K562 (cell line): ENCODE data around the gene ZNF628. TPM values are rescaled to one million over a fixed set of nuclear protein-coding genes. Genes with fewer than 3 reads are reported as not detected.

Source experiments
- ADNP ChIP-seq: fragments of 200-800 bp; sonication (Bioruptor generic); IDR thresholded peaks from 2 replicates; pipeline ENCODE4 v1.6.1; 2016; ENCODE audit warnings: missing genetic modification characterization, missing compliant biosample characterization
- CHD2 ChIP-seq: IDR thresholded peaks from 2 replicates; pipeline ENCODE4 v1.6.1; 2011; ENCODE audit warnings: low read depth, low read length
- NR1H2 ChIP-seq: sonication (generic); formaldehyde crosslinking; IDR thresholded peaks from 2 replicates; pipeline ENCODE4 v1.4.0; 2020; ENCODE audit warnings: mild to moderate bottlenecking, missing genetic modification reagents
- RB1 ChIP-seq: fragments of 450-650 bp; IDR thresholded peaks from 2 replicates; pipeline ENCODE4 v1.6.1; 2017; ENCODE audit warnings: low read depth, mild to moderate bottlenecking
- RBM14 ChIP-seq: fragments of 200-400 bp; formaldehyde crosslinking; IDR thresholded peaks from 2 replicates; pipeline ENCODE4 v1.6.1; 2018; ENCODE audit warnings: low read depth, mild to moderate bottlenecking, low read length, moderate library complexity, borderline replicate concordance; ENCODE audit not compliant: insufficient read depth
- RCOR1 ChIP-seq, 2 experiments: IDR thresholded peaks; 2 replicates each; pipeline ENCODE4 v1.6.1; 2012; ENCODE audit warnings: low read depth in 2 of 2, low read length in 2 of 2, borderline replicate concordance in 1 of 2, improper control_type of control experiment in 1 of 2
- SMARCE1 ChIP-seq: fragments of 450-650 bp; IDR thresholded peaks from 2 replicates; pipeline ENCODE4 v1.7.1; 2016; ENCODE audit warnings: mild to moderate bottlenecking
- STAT5B ChIP-seq: fragments of 250-450 bp; sonication (Bioruptor Pico); IDR thresholded peaks from 2 replicates; pipeline ENCODE4 v1.8.0; 2021; ENCODE audit warnings: mild to moderate bottlenecking, inconsistent platforms
- TAF1 ChIP-seq: IDR thresholded peaks from 2 replicates; pipeline ENCODE4 v1.6.1; 2011; ENCODE audit warnings: mild to moderate bottlenecking, low read length, moderate library complexity; ENCODE audit not compliant: insufficient read depth, control insufficient read depth, severe bottlenecking; ENCODE audit errors: extremely low read depth
- TAL1 ChIP-seq: fragments of 450-650 bp; IDR thresholded peaks from 2 replicates; pipeline ENCODE4 v1.6.1; 2016; ENCODE audit warnings: mild to moderate bottlenecking
- ZBTB5 ChIP-seq: fragments of 450-650 bp; IDR thresholded peaks from 2 replicates; pipeline ENCODE4 v1.6.1; 2017; ENCODE audit warnings: antibody characterized with exemption
- polyA plus RNA-seq, 8 experiments: library from polyadenylated mRNA; depleted of rRNA in 4 of 8; stranded (reverse) in 5 of 8; unstranded in 3 of 8; fragments of >200 nt; fragmentation: Nextera tagmentation in 2 of 8; fragmentation: Illumina TruSeq in 1 of 8; extraction: Ambion mirVana in 2 of 8; extraction: Trizol in 1 of 8; gene quantifications; 2 replicates each; pipeline versions ENCODE4 v1.2.1 to v1.2.3, GENCODE V29; 2011 to 2014; ENCODE audit warnings: inconsistent platforms in 1 of 8, missing spikeins in 1 of 8
- total RNA-seq, 7 experiments: library from RNA; depleted of rRNA in 6 of 7; stranded (reverse); fragments of >200 nt in 6 of 7; fragmentation: Illumina TruSeq in 2 of 7; extraction: Trizol in 2 of 7; gene quantifications; 2 replicates each; pipeline versions ENCODE4 v1.2.1 to v1.2.3, GENCODE V29; 2011 to 2021; ENCODE audit warnings: low replicate concordance in 1 of 7
- TF ChIP-seq, protein P1 (sequence below): fragments of 250-450 bp; sonication (Bioruptor Pico); IDR thresholded peaks from 2 replicates; pipeline ENCODE4 v1.8.0; 2021; ENCODE audit warnings: moderate library complexity, mild to moderate bottlenecking, inconsistent platforms
- TF ChIP-seq, protein P2 (sequence below), 2 experiments: fragments of 450-650 bp; formaldehyde crosslinking in 1 of 2; IDR thresholded peaks; 2 replicates each; pipeline versions ENCODE4 v1.4.0 to v1.6.1; 2014 to 2020; ENCODE audit warnings: mild to moderate bottlenecking in 2 of 2, borderline replicate concordance in 1 of 2, low read depth in 1 of 2
- TF ChIP-seq, protein P3 (sequence below): fragments of 250-450 bp; sonication (Bioruptor Pico); IDR thresholded peaks from 2 replicates; pipeline ENCODE4 v1.5.0; 2021; ENCODE audit warnings: mild to moderate bottlenecking, borderline replicate concordance

Gene ZNF628
- total and polyA plus RNA-seq, 9 of the 15 experiments (the other 6 are each of a cell fraction or from before 2014, with no cell fraction given), result 0.13 to 13.6 (median 2.2) TPM; not detected in 3

DNA sequence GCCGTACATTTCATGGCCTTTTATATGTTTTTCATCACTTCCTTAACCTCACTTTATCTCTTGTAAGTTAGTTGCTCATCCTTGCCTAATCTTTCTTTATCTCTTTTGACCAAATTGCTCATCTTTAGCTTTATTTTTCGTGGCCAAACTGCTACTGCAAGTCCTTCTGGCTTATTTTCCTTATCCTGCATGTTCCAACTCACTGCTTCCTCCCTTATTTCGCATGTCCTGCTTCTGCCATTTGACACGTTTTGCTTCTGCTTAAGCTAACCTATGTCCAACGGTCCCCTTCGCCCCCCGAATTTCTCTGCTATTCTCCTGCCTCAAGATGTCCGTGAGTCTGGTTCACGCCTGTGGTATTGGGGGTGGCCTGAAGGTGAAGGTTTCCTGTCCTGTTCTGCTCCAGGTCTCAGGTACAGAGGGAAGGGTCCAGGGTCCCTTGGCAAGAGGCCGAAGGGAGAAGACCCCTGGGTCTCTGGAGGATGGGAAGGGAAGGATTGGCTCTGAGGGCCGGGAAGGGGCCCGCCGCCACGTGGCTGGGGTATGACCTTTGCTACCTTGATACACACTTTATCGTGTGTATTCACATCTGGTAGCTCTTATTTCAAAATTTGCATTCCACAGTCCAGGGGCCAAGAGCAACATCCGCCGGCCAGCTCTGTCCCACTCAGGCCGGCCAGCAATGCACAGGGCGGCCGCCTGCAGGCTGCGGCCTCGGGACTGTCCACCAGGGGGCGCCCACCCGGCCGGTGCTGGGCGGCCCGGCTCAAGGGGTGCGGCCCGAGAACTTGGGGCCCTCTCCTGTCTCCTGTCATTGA, 9.0 kb upstream of the ZNF628 start (continued):
- TF ChIP-seq RCOR1 (IDR thresholded peaks at IDR 0.05; ENCODE audit: borderline replicate concordance in 1 of 2, low read depth in 2 of 2, low read length in 2 of 2) (peak in 1 of 2 experiments; percentile 86; a peak in 2 of 4 replicates), TAL1 (peak; percentile 91), NR1H2 (CRISPR knock-in tag) (no peak), RBM14 (no peak), SMARCE1 (peak; percentile 95), ADNP (tag) (peak; percentile 96), CHD2 (no peak), RB1 (peak; percentile 89), TAF1 (peak; percentile 49), ZBTB5 (no peak), STAT5B (CRISPR knock-in tag) (no peak)
- TF ChIP-seq, protein P1, sequence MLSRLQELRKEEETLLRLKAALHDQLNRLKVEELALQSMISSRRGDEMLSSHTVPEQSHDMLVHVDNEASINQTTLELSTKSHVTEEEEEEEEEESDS (CRISPR knock-in tag), result no peak
- TF ChIP-seq, protein P2, sequence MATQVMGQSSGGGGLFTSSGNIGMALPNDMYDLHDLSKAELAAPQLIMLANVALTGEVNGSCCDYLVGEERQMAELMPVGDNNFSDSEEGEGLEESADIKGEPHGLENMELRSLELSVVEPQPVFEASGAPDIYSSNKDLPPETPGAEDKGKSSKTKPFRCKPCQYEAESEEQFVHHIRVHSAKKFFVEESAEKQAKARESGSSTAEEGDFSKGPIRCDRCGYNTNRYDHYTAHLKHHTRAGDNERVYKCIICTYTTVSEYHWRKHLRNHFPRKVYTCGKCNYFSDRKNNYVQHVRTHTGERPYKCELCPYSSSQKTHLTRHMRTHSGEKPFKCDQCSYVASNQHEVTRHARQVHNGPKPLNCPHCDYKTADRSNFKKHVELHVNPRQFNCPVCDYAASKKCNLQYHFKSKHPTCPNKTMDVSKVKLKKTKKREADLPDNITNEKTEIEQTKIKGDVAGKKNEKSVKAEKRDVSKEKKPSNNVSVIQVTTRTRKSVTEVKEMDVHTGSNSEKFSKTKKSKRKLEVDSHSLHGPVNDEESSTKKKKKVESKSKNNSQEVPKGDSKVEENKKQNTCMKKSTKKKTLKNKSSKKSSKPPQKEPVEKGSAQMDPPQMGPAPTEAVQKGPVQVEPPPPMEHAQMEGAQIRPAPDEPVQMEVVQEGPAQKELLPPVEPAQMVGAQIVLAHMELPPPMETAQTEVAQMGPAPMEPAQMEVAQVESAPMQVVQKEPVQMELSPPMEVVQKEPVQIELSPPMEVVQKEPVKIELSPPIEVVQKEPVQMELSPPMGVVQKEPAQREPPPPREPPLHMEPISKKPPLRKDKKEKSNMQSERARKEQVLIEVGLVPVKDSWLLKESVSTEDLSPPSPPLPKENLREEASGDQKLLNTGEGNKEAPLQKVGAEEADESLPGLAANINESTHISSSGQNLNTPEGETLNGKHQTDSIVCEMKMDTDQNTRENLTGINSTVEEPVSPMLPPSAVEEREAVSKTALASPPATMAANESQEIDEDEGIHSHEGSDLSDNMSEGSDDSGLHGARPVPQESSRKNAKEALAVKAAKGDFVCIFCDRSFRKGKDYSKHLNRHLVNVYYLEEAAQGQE (IDR thresholded peaks at IDR 0.05; ENCODE audit: borderline replicate concordance), result peak; percentile 82
- TF ChIP-seq, protein P2 (CRISPR knock-in tag; IDR thresholded peaks at IDR 0.05; ENCODE audit: low read depth), result no peak
- TF ChIP-seq, protein P3, sequence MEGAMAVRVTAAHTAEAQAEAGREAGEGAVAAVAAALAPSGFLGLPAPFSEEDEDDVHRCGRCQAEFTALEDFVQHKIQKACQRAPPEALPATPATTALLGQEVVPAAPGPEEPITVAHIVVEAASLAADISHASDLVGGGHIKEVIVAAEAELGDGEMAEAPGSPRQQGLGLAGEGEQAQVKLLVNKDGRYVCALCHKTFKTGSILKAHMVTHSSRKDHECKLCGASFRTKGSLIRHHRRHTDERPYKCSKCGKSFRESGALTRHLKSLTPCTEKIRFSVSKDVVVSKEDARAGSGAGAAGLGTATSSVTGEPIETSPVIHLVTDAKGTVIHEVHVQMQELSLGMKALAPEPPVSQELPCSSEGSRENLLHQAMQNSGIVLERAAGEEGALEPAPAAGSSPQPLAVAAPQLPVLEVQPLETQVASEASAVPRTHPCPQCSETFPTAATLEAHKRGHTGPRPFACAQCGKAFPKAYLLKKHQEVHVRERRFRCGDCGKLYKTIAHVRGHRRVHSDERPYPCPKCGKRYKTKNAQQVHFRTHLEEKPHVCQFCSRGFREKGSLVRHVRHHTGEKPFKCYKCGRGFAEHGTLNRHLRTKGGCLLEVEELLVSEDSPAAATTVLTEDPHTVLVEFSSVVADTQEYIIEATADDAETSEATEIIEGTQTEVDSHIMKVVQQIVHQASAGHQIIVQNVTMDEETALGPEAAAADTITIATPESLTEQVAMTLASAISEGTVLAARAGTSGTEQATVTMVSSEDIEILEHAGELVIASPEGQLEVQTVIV (CRISPR knock-in tag), result no peak
